GM12878 (cell line): ENCODE results near the gene GNAZ. TPM values are rescaled to one million over a fixed set of nuclear protein-coding genes. Genes with fewer than 3 reads are reported as not detected.

Source experiments
- ATAC-seq: fragments of 200-7000 bp; cut with Tn5 transposase; 3 replicates; pipeline ENCODE4 v1.9.1; 2020; ENCODE audit warnings: mild to moderate bottlenecking, moderate library complexity
- BruUV-seq: library from RNA; stranded (reverse); fragments of 400-500 nt; replicated peaks from 2 replicates; lab custom pipeline; 2021; lab: Mats Ljungman, UMichigan
- CTCF ChIA-PET: fragments of 300-600 bp; sonication (Branson Sonifier 250); formaldehyde crosslinking; extraction: SDS; loops from one replicate; lab custom pipeline; 2021; ENCODE audit warnings: inconsistent platforms; lab: Yijun Ruan, JAX
- POLR2A ChIA-PET: fragments of 350-600 bp; formaldehyde crosslinking; extraction: SDS; loops from one replicate; lab custom pipeline; 2021; ENCODE audit warnings: inconsistent platforms; lab: Charles Lee
- RAD21 ChIA-PET: fragments of 300-600 bp; sonication (Branson Sonifier 250); formaldehyde crosslinking; loops from one replicate; lab custom pipeline; 2023; ENCODE audit warnings: antibody characterized with exemption; ENCODE audit not compliant: unreplicated experiment; lab: Charles Lee
- SMC1A ChIA-PET: fragments of 300-600 bp; sonication (Branson Sonifier 250); formaldehyde crosslinking; loops from one replicate; lab custom pipeline; 2023; ENCODE audit not compliant: unreplicated experiment, uncharacterized antibody; lab: Charles Lee
- DNase-seq: peaks from one replicate; pipeline ENCODE4 v3.0.0-alpha.2; 2011; ENCODE audit warnings: low read depth, low spot score
- FAIRE-seq: peaks from 3 replicates; lab custom pipeline; 2011; peaks lifted over from hg19 to GRCh38; lab: Jason Lieb, UNC
- H2AFZ ChIP-seq: 2 replicates; pipeline ENCODE4 v1.6.0; 2011; ENCODE audit warnings: low read depth, low read length, control low read depth; ENCODE audit not compliant: control insufficient read depth
- H3K27ac ChIP-seq: 2 replicates; pipeline ENCODE4 v1.5.1; 2011; ENCODE audit warnings: control low read depth; ENCODE audit not compliant: control insufficient read depth, insufficient read depth
- H3K27me3 ChIP-seq, 2 experiments: replicated peaks in 1 of 2; 2 replicates each; pipeline versions ENCODE4 v1.6.0 to v1.6.1; 2011; ENCODE audit warnings: low read length in 1 of 2; ENCODE audit not compliant: control insufficient read depth in 2 of 2, insufficient read depth in 2 of 2
- H3K36me3 ChIP-seq, 2 experiments: 2 replicates each; pipeline ENCODE4 v1.5.1; 2011; ENCODE audit warnings: low read length in 1 of 2; ENCODE audit not compliant: control insufficient read depth in 2 of 2, insufficient read depth in 2 of 2
- H3K4me1 ChIP-seq: 2 replicates; pipeline ENCODE4 v1.6.1; 2011; ENCODE audit warnings: mild to moderate bottlenecking, low read length, moderate library complexity, mixed read lengths; ENCODE audit not compliant: control insufficient read depth, insufficient read depth
- H3K4me2 ChIP-seq: 2 replicates; pipeline ENCODE4 v1.6.0; 2011; ENCODE audit warnings: control low read depth; ENCODE audit not compliant: control insufficient read depth, insufficient read depth
- H3K4me3 ChIP-seq: fragments of 200-600 bp; sonication (generic); 2 replicates; pipeline ENCODE4 v1.5.1; 2016
- H3K79me2 ChIP-seq: 2 replicates; pipeline ENCODE4 v1.6.0; 2011; ENCODE audit warnings: low read length; ENCODE audit not compliant: control insufficient read depth, insufficient read depth
- H3K9ac ChIP-seq: 2 replicates; pipeline ENCODE4 v1.8.0; 2011; ENCODE audit warnings: low read length, control low read depth, mixed read lengths; ENCODE audit not compliant: control insufficient read depth, insufficient read depth
- H3K9me3 ChIP-seq: replicated peaks from 3 replicates; pipeline ENCODE4 v1.5.1; 2011; ENCODE audit warnings: mild to moderate bottlenecking, low read length; ENCODE audit not compliant: control insufficient read depth, insufficient read depth
- H4K20me1 ChIP-seq: 2 replicates; pipeline ENCODE4 v1.6.0; 2011; ENCODE audit not compliant: control insufficient read depth, insufficient read depth
- FOXM1 ChIP-seq: IDR thresholded peaks from 2 replicates; pipeline ENCODE4 v1.6.1; 2012; ENCODE audit warnings: low read depth, mild to moderate bottlenecking, inconsistent platforms, low read length, moderate library complexity
- MEF2B ChIP-seq: fragments of 450-650 bp; IDR thresholded peaks from 2 replicates; pipeline ENCODE4 v1.6.1; 2018; ENCODE audit warnings: mild to moderate bottlenecking, moderate library complexity; ENCODE audit not compliant: partially characterized antibody, poor library complexity, severe bottlenecking
- NRF1 ChIP-seq: conservative IDR thresholded peaks from 2 replicates; pipeline ENCODE4 v1.6.1; 2011; ENCODE audit warnings: mild to moderate bottlenecking, low read depth, low read length, improper control_type of control experiment
- SUPT20H ChIP-seq: IDR thresholded peaks from 2 replicates; pipeline ENCODE4 v1.6.1; 2011; ENCODE audit warnings: low read depth, mild to moderate bottlenecking, low read length, moderate library complexity, borderline replicate concordance; ENCODE audit not compliant: control insufficient read depth
- TARDBP ChIP-seq: IDR thresholded peaks from 2 replicates; pipeline ENCODE4 v1.6.1; 2016; ENCODE audit warnings: borderline replicate concordance
- WGBS: methylation state at CpG from one replicate; pipeline ENCODE4 v1.1.6; 2016; ENCODE audit warnings: low lambda C conversion rate; ENCODE audit not compliant: insufficient replicate concordance, insufficient coverage; ENCODE audit errors: missing lambda C conversion rate; 5-methylcytosine and 5-hydroxymethylcytosine counted together
- in situ Hi-C: fragments of 300-500 bp; cut with MboI; formaldehyde crosslinking; loops from 9 replicates; pipeline ENCODE4 v1.14.3; 2018; ENCODE audit warnings: mixed read lengths
- intact Hi-C: fragments of 100-400 bp; cut with micrococcal nuclease; formaldehyde crosslinking; loops from one replicate; pipeline ENCODE4 v1.14.2; 2022; ENCODE audit not compliant: unreplicated experiment
- polyA plus RNA-seq, 11 experiments: library from polyadenylated mRNA; depleted of rRNA in 4 of 11; unstranded in 6 of 11; stranded (reverse) in 5 of 11; fragments of >200 nt; fragmentation: Nextera tagmentation in 4 of 11; fragmentation: Illumina TruSeq in 1 of 11; extraction: Ambion mirVana in 4 of 11; extraction: Trizol in 1 of 11; gene quantifications; 1 replicate in 1 of 11; 2 replicates in 10 of 11; pipeline versions ENCODE4 v1.2.1 to v1.2.3, GENCODE V29; 2011 to 2016; ENCODE audit warnings: inconsistent platforms in 2 of 11, missing spikeins in 2 of 11, low read depth in 1 of 11
- total RNA-seq, 4 experiments: library from RNA; depleted of rRNA in 3 of 4; stranded (reverse); fragments of >200 nt in 3 of 4; fragmentation: Illumina TruSeq in 1 of 4; extraction: Trizol in 1 of 4; gene quantifications; 2 replicates each; pipeline versions ENCODE4 v1.2.1 to v1.2.3, GENCODE V29; 2013 to 2021
- TF ChIP-seq, protein P1 (sequence below): IDR thresholded peaks from 2 replicates; pipeline ENCODE4 v1.6.1; 2011; ENCODE audit warnings: low read depth, low read length, improper control_type of control experiment, borderline replicate concordance
- TF ChIP-seq, protein P2 (sequence below): IDR thresholded peaks from 2 replicates; pipeline ENCODE4 v1.6.1; 2012; ENCODE audit warnings: low read depth, low read length, improper control_type of control experiment
- TF ChIP-seq, protein P3 (sequence below), 3 experiments: IDR thresholded peaks in 2 of 3; conservative IDR thresholded peaks in 1 of 3; 2 replicates each; pipeline ENCODE4 v1.5.1; 2011; ENCODE audit warnings: low read depth in 3 of 3, low read length in 3 of 3, mild to moderate bottlenecking in 3 of 3, control low read depth in 2 of 3, moderate library complexity in 2 of 3, inconsistent platforms in 1 of 3, mixed read lengths in 1 of 3; ENCODE audit not compliant: control insufficient read depth in 2 of 3, insufficient read depth in 1 of 3; ENCODE audit errors: extremely low read depth in 1 of 3

The GNAZ gene
- total and polyA plus RNA-seq, 10 of the 15 experiments (the other 5 are each of a cell fraction or from before 2014, with no cell fraction given) = 0.09 to 1.0 (median 0.44) TPM; not detected in 1

DNA sequence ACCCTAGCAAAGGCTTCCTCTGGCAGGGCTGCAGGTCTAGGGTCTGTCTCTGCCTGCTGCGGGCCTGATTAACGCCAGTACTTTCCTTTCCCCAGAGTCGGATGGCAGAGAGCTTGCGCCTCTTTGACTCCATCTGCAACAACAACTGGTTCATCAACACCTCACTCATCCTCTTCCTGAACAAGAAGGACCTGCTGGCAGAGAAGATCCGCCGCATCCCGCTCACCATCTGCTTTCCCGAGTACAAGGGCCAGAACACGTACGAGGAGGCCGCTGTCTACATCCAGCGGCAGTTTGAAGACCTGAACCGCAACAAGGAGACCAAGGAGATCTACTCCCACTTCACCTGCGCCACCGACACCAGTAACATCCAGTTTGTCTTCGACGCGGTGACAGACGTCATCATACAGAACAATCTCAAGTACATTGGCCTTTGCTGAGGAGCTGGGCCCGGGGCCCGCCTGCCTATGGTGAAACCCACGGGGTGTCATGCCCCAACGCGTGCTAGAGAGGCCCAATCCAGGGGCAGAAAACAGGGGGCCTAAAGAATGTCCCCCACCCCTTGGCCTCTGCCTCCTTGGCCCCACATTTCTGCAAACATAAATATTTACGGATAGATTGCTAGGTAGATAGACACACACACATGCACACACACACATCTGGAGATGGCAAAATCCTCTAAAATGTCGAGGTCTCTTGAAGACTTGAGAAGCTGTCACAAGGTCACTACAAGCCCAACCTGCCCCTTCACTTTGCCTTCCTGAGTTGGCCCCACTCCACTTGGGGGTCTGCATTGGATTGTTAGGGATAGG, 52.9 kb downstream of the GNAZ start:
- ChIA-PET SMC1A (interaction anchor here (1.1 to 7.3 kb wide), 4 partner anchors 9 to 313 kb away, joined by 3 to 82 read pairs (median 8); no protein-coding TSS in a partner anchor), POLR2A (interaction anchor here (0.7 kb wide), 1 partner anchor 13 kb away, joined by 8 read pairs; no protein-coding TSS in a partner anchor), RAD21 (interaction anchor here (0.7 to 13.5 kb wide), 2 partner anchors 12 to 165 kb away, joined by 3 to 281 read pairs; no protein-coding TSS in a partner anchor), CTCF (interaction anchor here (1.1 to 13.8 kb wide), 2 partner anchors 10 to 164 kb away, joined by 4 to 211 read pairs; no protein-coding TSS in a partner anchor)
- no peak for DNase-seq
- Histone ChIP-seq H3K27me3 (no peaks in the 10 kb centered on the region), H4K20me1 (no peaks in the 10 kb centered on the region), H3K4me3 (no peak overlapping the region), H3K79me2 (no peaks in the 10 kb centered on the region), H3K4me1 (no peaks in the 10 kb centered on the region), H3K27ac (no peak overlapping the region), H3K9ac (no peak overlapping the region), H2AFZ (no peak overlapping the region), H3K4me2 (no peak overlapping the region), H3K9me3 (no peaks in the 10 kb centered on the region), H3K36me3 (no peaks in the 10 kb centered on the region)
- intact Hi-C loops (loop anchor here (10.0 kb wide), 3 partner anchors 278 to 348 kb away; no protein-coding TSS in a partner anchor), in situ Hi-C loops (loop anchor here (5.0 to 10.0 kb wide), 2 partner anchors 271 to 338 kb away; no protein-coding TSS in a partner anchor)
- FAIRE-seq = no peak
- 78% methylated on average over 26 of the region's 26 CpGs for WGBS
- TF ChIP-seq, protein P1, sequence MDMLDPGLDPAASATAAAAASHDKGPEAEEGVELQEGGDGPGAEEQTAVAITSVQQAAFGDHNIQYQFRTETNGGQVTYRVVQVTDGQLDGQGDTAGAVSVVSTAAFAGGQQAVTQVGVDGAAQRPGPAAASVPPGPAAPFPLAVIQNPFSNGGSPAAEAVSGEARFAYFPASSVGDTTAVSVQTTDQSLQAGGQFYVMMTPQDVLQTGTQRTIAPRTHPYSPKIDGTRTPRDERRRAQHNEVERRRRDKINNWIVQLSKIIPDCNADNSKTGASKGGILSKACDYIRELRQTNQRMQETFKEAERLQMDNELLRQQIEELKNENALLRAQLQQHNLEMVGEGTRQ = no peak
- no peak for TF ChIP-seq MEF2B
- TF ChIP-seq, protein P2, sequence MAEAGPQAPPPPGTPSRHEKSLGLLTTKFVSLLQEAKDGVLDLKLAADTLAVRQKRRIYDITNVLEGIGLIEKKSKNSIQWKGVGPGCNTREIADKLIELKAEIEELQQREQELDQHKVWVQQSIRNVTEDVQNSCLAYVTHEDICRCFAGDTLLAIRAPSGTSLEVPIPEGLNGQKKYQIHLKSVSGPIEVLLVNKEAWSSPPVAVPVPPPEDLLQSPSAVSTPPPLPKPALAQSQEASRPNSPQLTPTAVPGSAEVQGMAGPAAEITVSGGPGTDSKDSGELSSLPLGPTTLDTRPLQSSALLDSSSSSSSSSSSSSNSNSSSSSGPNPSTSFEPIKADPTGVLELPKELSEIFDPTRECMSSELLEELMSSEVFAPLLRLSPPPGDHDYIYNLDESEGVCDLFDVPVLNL = no peak
- TF ChIP-seq NRF1 = no peak
- TF ChIP-seq FOXM1 = no peak
- TF ChIP-seq, protein P3, sequence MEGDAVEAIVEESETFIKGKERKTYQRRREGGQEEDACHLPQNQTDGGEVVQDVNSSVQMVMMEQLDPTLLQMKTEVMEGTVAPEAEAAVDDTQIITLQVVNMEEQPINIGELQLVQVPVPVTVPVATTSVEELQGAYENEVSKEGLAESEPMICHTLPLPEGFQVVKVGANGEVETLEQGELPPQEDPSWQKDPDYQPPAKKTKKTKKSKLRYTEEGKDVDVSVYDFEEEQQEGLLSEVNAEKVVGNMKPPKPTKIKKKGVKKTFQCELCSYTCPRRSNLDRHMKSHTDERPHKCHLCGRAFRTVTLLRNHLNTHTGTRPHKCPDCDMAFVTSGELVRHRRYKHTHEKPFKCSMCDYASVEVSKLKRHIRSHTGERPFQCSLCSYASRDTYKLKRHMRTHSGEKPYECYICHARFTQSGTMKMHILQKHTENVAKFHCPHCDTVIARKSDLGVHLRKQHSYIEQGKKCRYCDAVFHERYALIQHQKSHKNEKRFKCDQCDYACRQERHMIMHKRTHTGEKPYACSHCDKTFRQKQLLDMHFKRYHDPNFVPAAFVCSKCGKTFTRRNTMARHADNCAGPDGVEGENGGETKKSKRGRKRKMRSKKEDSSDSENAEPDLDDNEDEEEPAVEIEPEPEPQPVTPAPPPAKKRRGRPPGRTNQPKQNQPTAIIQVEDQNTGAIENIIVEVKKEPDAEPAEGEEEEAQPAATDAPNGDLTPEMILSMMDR (IDR thresholded peaks at IDR 0.05 in 2 of 3, conservative IDR thresholded peaks at IDR 0.05 in 1 of 3; ENCODE audit: control insufficient read depth in 2 of 3, extremely low read depth in 1 of 3, insufficient read depth in 1 of 3, low read depth in 3 of 3, low read length in 3 of 3) = no peak
- no peak for TF ChIP-seq TARDBP
- TF ChIP-seq SUPT20H = no peak
- no TSS peak for BruUV-seq
- no peak for ATAC-seq
